Glomerular visceral epithelial cell (primary cell): Measurements from ENCODE around the gene FAM83B.
"Not testable (repeated sequence)": the region's sequence is repeated elsewhere in the genome, so short reads cannot be mapped to it uniquely, and the experiment has no call there.

Experiments
- DNase-seq: peaks from one replicate; pipeline ENCODE4 v3.0.0-alpha.2; 2016; ENCODE audit errors: extremely low spot score

The FAM83B gene

GRCh38 chr6:54846243-54846856, at the start of gene FAM83B:
FAM83B (plus strand) TSS chr6:54846771; CDS start chr6:54870247, 23,476 bp downstream.
- peak; percentile 26 for DNase-seq

GRCh38 chr6:54796918-54797317, 49.7 kb upstream of the FAM83B start:
- not testable (repeated sequence) for DNase-seq

- no peak for DNase-seq
These were observed 46.4 kb upstream of the FAM83B start for GRCh38 chr6:54800050-54800600.

- DNase-seq, result no peak
These were observed 45.3 kb upstream of the FAM83B start for GRCh38 chr6:54801244-54801643.

- peak; percentile 42 for DNase-seq
These were observed 44.9 kb upstream of the FAM83B start for GRCh38 chr6:54801669-54802068.

- peak; percentile 13 for DNase-seq
These were observed 43.6 kb upstream of the FAM83B start for GRCh38 chr6:54802775-54803634.

GRCh38 chr6:54805077-54805476, 41.5 kb upstream of the FAM83B start:
- no peak for DNase-seq

GRCh38 chr6:54810147-54810546, 36.4 kb upstream of the FAM83B start:
- DNase-seq, result no peak

- DNase-seq, result no peak
These were observed 32.7 kb upstream of the FAM83B start for GRCh38 chr6:54813892-54814291.

GRCh38 chr6:54817236-54817635, 29.3 kb upstream of the FAM83B start:
- no peak for DNase-seq

GRCh38 chr6:54817834-54818233, 28.7 kb upstream of the FAM83B start:
- DNase-seq, result no peak

GRCh38 chr6:54824225-54824624, 22.3 kb upstream of the FAM83B start:
- DNase-seq, result not testable (repeated sequence)

GRCh38 chr6:54827010-54827409, 19.6 kb upstream of the FAM83B start:
- no peak for DNase-seq

GRCh38 chr6:54830216-54830615, 16.4 kb upstream of the FAM83B start:
- no peak for DNase-seq

- DNase-seq, result no peak
These were observed 11.4 kb upstream of the FAM83B start for GRCh38 chr6:54835176-54835575.

- peak; percentile 26 for DNase-seq
These were observed 495 bp downstream of the FAM83B start for GRCh38 chr6:54846857-54847674.

- peak; percentile 25 for DNase-seq
These were observed 1.4 kb downstream of the FAM83B start for GRCh38 chr6:54847799-54848597.

- DNase-seq, result no peak
These were observed 3.5 kb downstream of the FAM83B start for GRCh38 chr6:54850114-54850513.

GRCh38 chr6:54856129-54856528, 9.6 kb downstream of the FAM83B start:
- no peak for DNase-seq

GRCh38 chr6:54860132-54860531, 13.6 kb downstream of the FAM83B start:
- DNase-seq, result no peak

GRCh38 chr6:54860739-54861138, 14.2 kb downstream of the FAM83B start:
- DNase-seq, result peak; percentile 80
